LNCaP clone FGC (cell line): ENCODE results near the gene RPL13.
"Not testable (repeated sequence)": the region's sequence is repeated elsewhere in the genome, so short reads cannot be mapped to it uniquely, and the experiment has no call there.

Source experiments
- DNase-seq: peaks from one replicate; pipeline ENCODE4 v3.0.0-alpha.2; 2011; ENCODE audit warnings: low read depth
- H3K4me3 ChIP-seq: 2 replicates; pipeline ENCODE4 v1.5.1; 2011; ENCODE audit warnings: mild to moderate bottlenecking, low read depth, low read length, control low read depth
- CTCF ChIP-seq: IDR thresholded peaks from 2 replicates; pipeline ENCODE4 v1.5.1; 2012; ENCODE audit warnings: mild to moderate bottlenecking; ENCODE audit not compliant: control insufficient read depth, insufficient read depth; ENCODE audit errors: extremely low read depth

RPL13 gene

GRCh38 chr16:89583197-89583894 lies 22.9 kb downstream of the RPL13 start:
- H3K4me3 ChIP-seq = no peak overlapping the region
- DNase-seq = no peak
- TF ChIP-seq CTCF = no peak

DNA sequence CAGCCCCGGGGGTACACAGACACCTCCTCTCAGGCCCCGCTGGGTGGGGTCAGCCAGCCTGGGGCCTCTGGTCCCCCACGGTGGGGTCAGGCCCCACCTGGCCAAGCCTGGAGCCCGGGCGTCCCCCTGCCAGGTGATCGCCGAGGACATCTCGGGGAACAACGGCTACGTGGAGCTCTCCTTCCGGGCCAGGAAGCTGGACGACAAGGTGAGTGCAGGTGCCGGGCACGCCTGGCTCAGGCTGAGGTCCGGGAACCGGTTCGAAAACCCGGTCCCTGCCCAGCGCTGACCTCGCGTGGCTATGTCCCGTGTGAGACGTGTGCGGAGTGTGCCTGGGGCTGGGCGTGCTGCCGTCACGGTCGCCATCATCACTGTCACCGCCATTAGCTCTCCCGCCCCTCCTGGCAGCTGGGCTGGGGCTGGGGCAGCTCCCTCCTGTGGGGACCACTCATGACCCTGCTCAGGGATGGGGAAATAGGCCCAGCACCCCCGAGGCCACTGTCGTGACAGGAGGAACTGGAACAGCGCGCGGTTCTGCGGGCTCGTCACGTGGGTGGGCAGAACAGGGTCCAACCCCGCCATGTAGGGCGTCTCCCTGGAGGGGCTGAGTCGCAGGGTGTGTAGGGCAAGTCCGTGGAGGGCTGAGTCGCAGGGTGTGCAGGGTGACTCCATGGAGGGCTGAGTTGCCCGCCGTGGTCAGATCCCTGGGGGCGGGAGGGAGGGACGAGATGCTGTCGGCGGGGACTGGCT lies 23.6 kb downstream of the RPL13 start:
- no peak for DNase-seq
- H3K4me3 ChIP-seq = no peak overlapping the region
- TF ChIP-seq CTCF = no peak

GRCh38 chr16:89584768-89585549 lies 24.5 kb downstream of the RPL13 start:
- no peak for DNase-seq
- H3K4me3 ChIP-seq = no peak overlapping the region
- TF ChIP-seq CTCF = no peak

DNA sequence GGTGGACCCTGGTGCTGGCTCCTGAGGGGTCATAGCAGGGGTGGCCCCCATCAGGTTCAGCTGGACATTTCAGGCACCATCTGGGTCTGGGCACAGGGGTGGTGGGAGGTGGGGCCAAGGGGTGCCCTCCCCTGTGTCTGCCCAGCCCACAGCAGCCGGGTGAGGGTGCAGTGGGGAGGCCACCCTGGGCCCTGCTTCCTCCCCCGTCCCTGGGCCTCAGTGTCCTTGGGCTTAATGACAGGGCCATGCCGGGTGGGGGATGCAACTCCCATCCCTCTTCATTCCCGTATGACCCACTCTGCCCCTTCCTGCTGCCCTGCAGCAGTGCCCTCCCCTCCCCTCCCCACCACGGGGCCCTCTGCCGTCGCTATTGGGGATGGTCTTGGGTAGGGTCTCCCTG lies 25.7 kb downstream of the RPL13 start:
- TF ChIP-seq CTCF = no peak
- no peak overlapping the region for H3K4me3 ChIP-seq

DNA sequence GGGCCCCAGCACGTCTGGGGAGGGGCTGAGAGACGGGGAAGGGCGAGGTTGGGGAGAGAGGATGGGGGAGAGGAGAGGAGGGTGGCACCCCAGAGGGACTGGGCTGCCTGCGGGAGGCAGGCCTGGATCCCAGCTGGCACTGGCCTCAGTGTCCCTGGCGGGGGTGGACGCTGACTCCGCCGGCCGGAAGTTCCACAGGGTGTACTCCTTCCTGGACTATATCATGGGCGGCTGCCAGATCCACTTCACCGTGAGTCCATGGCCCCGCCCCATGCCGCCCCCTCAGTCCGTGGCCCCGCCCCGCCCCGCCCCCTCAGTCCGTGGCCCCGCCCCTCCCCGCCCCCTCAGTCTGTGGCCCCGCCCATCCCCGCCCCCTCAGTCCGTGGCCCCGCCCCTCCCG lies 26.4 kb downstream of the RPL13 start:
- DNase-seq = no peak
- no peak for TF ChIP-seq CTCF
- no peak overlapping the region for H3K4me3 ChIP-seq

More for the DNA sequence above, 25.7 kb downstream of the RPL13 start:
- no peak for DNase-seq

DNA sequence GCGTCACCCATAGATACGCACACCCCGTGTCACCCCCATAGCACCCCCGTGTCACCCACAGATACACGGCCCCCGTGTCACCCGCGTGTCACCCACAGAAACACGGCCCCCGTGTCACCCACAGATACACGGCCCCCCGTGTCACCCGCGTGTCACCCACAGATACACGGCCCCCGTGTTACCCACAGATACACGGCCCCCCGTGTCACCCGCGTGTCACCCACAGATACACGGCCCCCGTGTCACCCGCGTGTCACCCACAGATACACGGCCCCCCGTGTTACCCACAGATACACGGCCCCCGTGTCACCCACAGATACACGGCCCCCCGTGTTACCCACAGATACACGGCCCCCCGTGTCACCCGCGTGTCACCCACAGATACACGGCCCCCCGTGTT lies 27.2 kb downstream of the RPL13 start:
- DNase-seq, H3K4me3 ChIP-seq: not testable (repeated sequence)
